Lung microvascular endothelial cell (primary cell): ENCODE data around the gene CD83. TPM values are rescaled to one million over a fixed set of nuclear protein-coding genes. Genes with fewer than 3 reads are reported as not detected.

ENCODE experiments used
- DNase-seq, 2 donors: peaks; one replicate each; pipeline versions ENCODE4 v3.0.0 to v3.0.0-alpha.2; 2010; ENCODE audit warnings: low read depth in 2 of 2
- total RNA-seq: library from RNA; depleted of rRNA; stranded (reverse); fragments of >200 nt; gene quantifications from 2 replicates; pipeline ENCODE4 v1.2.1, GENCODE V29; 2014

CD83 gene
- total RNA-seq, 1 donor from 2014 or later = 4.6 TPM

- no peak for DNase-seq
Observed at GRCh38 chr6:14123386-14124111, 6.0 kb downstream of the CD83 start.

- DNase-seq = no peak
Observed at GRCh38 chr6:14125346-14125745, 7.8 kb downstream of the CD83 start.

DNA sequence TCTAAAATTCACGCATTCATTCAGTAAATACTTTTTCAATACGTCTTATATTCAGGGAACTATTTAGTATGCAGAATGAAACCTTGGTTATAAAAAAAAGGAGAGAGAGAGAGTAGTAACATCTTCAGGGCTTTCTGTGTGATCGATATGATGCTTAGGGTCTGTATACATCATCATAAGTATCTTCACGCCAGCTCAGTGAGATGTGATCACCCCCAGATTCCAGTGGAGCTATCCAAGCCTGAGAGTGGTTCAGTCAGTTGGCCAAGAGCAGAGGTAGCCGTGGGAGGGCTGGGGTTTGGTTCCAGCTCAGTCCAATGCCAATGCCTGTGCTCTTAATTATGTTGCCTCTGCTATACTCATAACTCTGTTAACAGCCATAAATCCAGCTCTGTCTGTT is 8.6 kb downstream of the CD83 start:
- DNase-seq = no peak

DNA sequence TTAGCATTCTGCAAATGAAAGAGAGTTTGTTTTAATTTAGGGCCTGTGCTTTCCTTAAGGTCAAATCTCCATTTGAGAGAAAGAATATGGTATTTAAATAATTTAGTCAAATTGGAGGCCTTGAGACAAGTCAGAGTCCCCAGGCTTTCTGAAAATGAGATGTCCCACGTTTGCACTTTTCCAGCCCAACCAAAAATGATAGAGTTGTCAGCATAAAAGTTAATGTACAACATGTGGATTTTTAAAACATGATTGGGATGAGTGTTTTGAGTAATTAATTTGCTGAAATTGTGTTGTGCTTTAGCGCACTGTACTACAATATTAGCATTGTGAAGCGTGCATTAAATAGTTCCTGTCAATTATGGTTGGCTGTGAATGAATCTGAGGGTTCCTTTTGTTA is 10.0 kb downstream of the CD83 start:
- no peak for DNase-seq

- DNase-seq = no peak
Observed at GRCh38 chr6:14128012-14128411, 10.4 kb downstream of the CD83 start.

DNA sequence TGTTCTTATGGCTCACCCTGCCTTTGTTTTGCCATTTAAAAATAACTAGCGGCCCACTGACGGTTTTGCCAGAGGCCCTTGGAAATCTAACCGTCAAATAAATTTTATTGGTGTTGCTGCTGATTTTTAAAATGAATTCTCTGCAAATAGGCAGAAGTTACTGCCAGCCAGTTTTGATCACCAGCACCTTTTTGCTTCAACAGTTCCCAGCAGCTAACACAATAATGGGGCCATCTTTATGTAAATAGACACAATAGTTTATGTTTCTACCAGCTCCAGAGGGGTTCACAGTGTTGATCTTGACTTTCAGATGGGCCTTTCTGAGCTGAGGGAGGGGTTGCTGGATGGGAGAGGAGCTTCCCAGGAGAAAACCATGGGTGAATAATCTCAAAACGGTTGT is 11.2 kb downstream of the CD83 start:
- DNase-seq = no peak

DNA sequence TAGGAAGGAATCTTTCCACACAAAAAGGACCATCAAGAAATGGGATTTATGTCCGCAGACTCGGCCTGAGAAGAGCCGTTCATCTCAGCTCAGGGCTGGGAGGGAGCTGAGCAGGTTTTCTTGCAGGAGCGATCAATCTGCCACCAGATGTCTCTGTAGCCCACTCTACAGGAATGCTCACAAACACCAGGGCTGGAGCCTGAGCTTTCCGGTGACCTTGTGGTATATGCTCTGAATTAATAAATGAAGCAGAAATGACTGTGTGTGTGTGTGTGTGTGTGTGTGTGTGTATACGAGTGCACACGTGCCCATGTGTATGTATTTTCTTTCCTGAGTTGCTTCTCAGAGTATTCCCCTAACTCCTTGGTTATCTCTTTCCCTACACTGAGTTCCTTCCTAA is 12.0 kb downstream of the CD83 start:
- DNase-seq = peak; percentile 53 to 71

GRCh38 chr6:14130435-14131075 is 13.0 kb downstream of the CD83 start:
- no peak for DNase-seq

- DNase-seq = no peak
Observed at GRCh38 chr6:14131579-14131978, 14.0 kb downstream of the CD83 start.

DNA sequence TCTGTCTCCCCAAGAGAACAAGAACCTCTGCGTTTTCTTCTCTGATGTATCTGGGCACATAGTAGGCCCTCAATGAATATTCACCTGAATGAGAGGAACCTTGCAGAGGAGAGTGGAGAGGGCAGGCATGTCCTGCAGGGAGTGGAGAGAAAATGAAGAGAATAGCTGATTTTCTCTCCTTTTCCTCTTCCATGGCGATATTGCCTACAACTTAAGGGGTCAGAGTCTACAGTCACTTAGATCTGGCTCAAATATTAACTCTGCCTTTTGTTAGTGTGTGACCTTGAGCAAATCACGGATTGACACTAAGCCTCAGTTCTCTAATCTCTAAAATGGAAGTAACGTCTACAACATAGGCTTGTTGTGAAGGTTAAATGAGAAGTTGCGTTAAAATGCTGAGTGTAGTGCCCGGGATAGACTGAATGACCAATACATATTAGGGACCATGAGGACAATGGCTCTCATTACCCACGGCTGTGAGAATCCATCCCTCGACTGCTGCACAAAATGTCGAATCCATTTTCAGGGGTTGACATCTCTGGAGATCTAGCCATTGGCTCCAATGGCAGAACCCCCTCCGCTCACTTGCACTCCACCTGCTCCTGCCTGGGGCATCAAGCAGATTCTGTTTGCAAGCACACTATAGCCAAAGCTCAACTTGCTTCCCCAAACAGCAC is 14.8 kb downstream of the CD83 start:
- no peak for DNase-seq

- DNase-seq = no peak
Observed at GRCh38 chr6:14132921-14133275, 15.3 kb downstream of the CD83 start.

DNA sequence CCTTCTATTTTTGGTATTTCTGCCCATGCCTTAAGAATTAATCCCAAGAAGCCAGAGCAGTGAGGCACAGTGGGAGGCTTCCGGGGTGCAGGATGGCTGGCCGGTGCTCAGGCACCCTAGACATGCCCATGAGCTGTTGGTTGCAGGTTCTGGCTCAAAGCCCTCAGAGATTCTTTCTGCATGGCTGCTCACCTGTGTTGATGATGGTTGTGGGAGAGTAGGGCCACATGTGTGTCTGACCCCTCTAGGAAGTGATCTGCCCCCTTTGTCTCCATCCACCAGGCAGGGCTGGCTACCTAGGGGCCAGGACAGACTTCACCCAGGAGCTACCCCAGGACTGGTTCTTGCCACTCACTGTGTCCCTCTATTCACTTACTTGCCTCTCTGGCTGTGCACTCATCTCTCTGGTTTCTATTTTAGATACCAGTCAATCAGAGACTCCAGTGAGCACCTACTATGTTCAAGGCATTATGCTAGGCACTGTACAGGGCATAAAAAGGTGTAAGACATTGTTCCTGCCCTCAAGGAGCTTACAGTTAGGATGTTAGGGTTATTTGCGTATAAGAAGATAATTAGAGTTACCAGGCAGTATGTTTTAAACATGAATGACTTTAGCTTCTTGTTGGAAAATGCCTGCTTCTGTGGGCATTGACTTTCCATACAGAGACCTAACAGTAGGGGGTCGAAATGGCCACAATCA is 16.8 kb downstream of the CD83 start:
- no peak for DNase-seq

- no peak for DNase-seq
Observed at GRCh38 chr6:14135893-14136539, 18.4 kb downstream of the CD83 start.

GRCh38 chr6:14138701-14139215 is 21.2 kb downstream of the CD83 start:
- DNase-seq = no peak

GRCh38 chr6:14141351-14142062 is 23.9 kb downstream of the CD83 start:
- DNase-seq = no peak

- no peak for DNase-seq
Observed at GRCh38 chr6:14142063-14142450, 24.5 kb downstream of the CD83 start.

DNA sequence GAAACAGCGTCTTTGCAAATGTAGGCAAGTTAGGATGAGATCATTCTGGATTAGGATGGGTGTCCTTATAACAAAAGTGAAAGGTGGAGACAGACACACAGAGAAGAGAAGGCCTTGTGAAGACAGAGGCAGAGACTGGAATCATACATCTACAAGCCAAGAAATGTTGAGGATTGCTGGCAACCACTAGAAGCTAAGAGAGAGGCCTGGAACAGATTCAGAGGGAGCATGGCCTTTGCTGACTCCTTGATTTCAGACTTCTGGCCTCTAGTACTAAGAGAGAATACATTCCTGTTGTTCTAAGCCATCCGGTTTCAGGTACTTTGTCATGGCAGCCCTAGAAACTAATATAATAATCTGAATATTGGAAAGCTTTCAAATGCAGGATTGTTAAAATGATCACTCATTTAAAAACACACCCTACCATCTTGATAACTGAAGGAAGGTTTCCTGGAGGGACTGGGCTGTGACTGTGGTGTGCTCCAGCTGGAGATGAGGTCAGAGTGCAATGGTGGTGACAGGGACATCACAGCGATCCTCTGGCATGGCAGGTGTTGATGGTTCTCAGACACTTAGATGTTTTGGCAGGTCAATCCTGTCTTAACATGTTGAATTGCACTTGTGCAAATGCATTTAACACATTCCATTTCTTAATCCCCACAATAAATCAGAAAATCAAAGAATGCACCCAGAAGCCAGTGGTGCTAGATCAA is 25.1 kb downstream of the CD83 start:
- no peak for DNase-seq

DNA sequence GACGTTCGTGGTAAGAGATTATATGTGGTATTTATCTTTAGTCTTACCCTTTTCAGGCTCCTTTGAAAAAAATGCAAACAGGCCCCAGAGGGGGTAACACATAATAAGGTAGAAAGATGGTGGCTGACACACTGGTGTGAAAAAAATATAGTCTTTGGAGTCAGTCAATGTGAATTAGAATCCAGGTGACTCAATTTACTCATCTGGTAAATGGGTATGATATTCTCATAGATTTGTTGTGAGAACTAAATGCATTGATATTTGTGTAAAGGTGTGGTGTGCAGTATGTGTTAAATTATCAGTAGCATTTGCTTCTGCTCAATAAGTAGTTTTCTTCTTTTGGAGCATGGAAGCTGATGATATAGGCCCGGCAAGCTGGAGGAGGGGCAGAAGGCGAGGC is 25.7 kb downstream of the CD83 start:
- no peak for DNase-seq

DNA sequence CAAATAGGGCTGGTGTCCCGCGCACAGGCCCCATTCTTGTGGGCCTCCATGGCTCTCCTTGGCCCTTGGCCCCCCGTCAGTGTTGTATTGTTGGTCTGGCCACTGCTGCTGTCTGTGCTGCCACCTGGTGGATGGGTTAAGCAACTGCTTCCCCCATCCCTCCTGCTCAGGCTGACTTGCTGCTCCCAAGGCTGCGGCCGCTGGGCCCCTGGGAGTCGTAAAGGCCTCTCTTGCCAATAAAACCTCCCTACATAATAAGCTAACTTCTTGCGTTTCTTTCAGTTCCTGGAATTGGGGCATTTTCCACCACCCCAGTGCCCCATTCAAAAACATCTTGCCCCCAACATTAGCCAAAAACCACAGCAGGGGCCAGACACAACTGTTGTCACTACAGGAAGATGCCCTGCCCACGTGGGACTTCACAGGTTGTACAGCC is 27.1 kb downstream of the CD83 start:
- DNase-seq = peak; percentile 77 to 86

DNA sequence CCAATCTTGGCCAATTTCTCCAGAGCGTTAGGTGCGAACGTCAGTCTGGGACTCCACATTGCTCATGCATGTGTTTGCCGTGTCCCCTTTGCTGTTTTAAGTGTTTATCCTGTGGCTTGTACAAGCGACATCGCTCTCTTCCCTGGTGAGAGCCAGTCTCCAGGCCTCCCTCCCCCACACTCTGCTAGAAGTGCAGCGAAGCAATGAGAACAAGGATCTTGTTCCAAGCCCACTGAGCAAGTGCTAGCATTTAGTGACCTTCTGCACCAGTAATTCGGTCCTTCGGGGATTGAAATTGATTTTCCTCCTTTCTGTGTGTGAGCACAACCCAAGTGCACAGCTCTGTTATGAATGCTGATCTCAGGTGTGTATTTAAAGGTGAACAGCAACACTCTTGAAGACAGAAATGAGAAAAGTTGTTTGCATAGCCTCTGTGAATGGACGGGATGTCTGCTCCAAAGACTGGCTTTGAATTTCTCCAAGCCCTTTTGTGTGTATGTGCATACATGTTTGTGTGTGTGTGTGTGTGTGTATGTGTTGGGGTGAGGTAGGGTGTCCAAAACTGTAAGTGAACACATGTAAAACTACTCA is 29.0 kb downstream of the CD83 start:
- DNase-seq = no peak
